H9 (cell line): Measurements from ENCODE around the gene SLC17A9. TPM values are rescaled to one million over a fixed set of nuclear protein-coding genes. Genes with fewer than 3 reads are reported as not detected.

Experiments
- DNase-seq: peaks from one replicate; pipeline ENCODE4 v3.0.0-alpha.2; 2017
- H2AFZ ChIP-seq: one replicate; pipeline ENCODE4 v1.6.1; 2013; ENCODE audit warnings: mild to moderate bottlenecking, low read length, control low read depth, moderate library complexity
- H2AK5ac ChIP-seq: 2 replicates; pipeline ENCODE4 v1.6.1; 2013; ENCODE audit warnings: low read length, control low read depth, mixed read lengths; ENCODE audit not compliant: insufficient read length
- H2BK120ac ChIP-seq: one replicate; pipeline ENCODE4 v1.6.1; 2013; ENCODE audit warnings: low read depth, mild to moderate bottlenecking, low read length, control low read depth, inconsistent platforms; ENCODE audit not compliant: poor library complexity, severe bottlenecking
- H2BK12ac ChIP-seq: 2 replicates; pipeline ENCODE4 v1.6.1; 2013; ENCODE audit warnings: low read length, control low read depth, mixed read lengths, low read depth; ENCODE audit not compliant: insufficient read length
- H2BK15ac ChIP-seq: 2 replicates; pipeline ENCODE4 v1.6.1; 2013; ENCODE audit warnings: low read depth, low read length, control low read depth
- H2BK20ac ChIP-seq: one replicate; pipeline ENCODE4 v1.6.1; 2013; ENCODE audit warnings: low read depth, mild to moderate bottlenecking, low read length, control low read depth, inconsistent platforms; ENCODE audit not compliant: poor library complexity, severe bottlenecking
- H2BK5ac ChIP-seq: 2 replicates; pipeline ENCODE4 v1.6.1; 2013; ENCODE audit warnings: low read length, control low read depth, mixed read lengths; ENCODE audit not compliant: insufficient read length
- H3K14ac ChIP-seq: 2 replicates; pipeline ENCODE4 v1.6.1; 2013; ENCODE audit warnings: low read length, control low read depth; ENCODE audit not compliant: insufficient read depth
- H3K18ac ChIP-seq: 2 replicates; pipeline ENCODE4 v1.6.1; 2013; ENCODE audit warnings: low read depth, mild to moderate bottlenecking, mixed read lengths, low read length, control low read depth; ENCODE audit not compliant: insufficient read length
- H3K23ac ChIP-seq: 2 replicates; pipeline ENCODE4 v1.6.1; 2013; ENCODE audit warnings: low read length, control low read depth, mixed read lengths, low read depth; ENCODE audit not compliant: insufficient read length
- H3K23me2 ChIP-seq: 2 replicates; pipeline ENCODE4 v1.6.1; 2013; ENCODE audit warnings: low read depth, mild to moderate bottlenecking, mixed read lengths, low read length, control low read depth; ENCODE audit not compliant: insufficient read length, poor library complexity, severe bottlenecking
- H3K27ac ChIP-seq: 2 replicates; pipeline ENCODE4 v1.5.1; 2013; ENCODE audit warnings: low read length, control low read depth, mixed read lengths, low read depth; ENCODE audit not compliant: insufficient read length
- H3K27me3 ChIP-seq: 2 replicates; pipeline ENCODE4 v1.6.1; 2013; ENCODE audit warnings: low read length, control low read depth, inconsistent platforms; ENCODE audit not compliant: insufficient read depth
- H3K4ac ChIP-seq: 2 replicates; pipeline ENCODE4 v1.6.1; 2013; ENCODE audit warnings: low read depth, mild to moderate bottlenecking, control low read depth, inconsistent platforms, low read length, moderate library complexity
- H3K4me1 ChIP-seq: 2 replicates; pipeline ENCODE4 v1.6.1; 2013; ENCODE audit warnings: low read length, control low read depth, inconsistent platforms; ENCODE audit not compliant: insufficient read depth
- H3K4me2 ChIP-seq: 2 replicates; pipeline ENCODE4 v1.6.1; 2013; ENCODE audit warnings: low read length, control low read depth, mixed read lengths; ENCODE audit not compliant: insufficient read length, insufficient read depth
- H3K56ac ChIP-seq: 2 replicates; pipeline ENCODE4 v1.6.1; 2013; ENCODE audit warnings: low read depth, mild to moderate bottlenecking, mixed read lengths, low read length, control low read depth; ENCODE audit not compliant: insufficient read length
- H3K79me1 ChIP-seq: 2 replicates; pipeline ENCODE4 v1.6.1; 2013; ENCODE audit warnings: low read depth, mild to moderate bottlenecking, moderate library complexity, low read length, control low read depth, inconsistent platforms; ENCODE audit not compliant: insufficient read depth, poor library complexity, severe bottlenecking
- H3K79me2 ChIP-seq: 2 replicates; pipeline ENCODE4 v1.6.1; 2013; ENCODE audit warnings: low read length, control low read depth, inconsistent platforms; ENCODE audit not compliant: insufficient read depth
- H3K9ac ChIP-seq: 2 replicates; pipeline ENCODE4 v1.6.1; 2013; ENCODE audit warnings: low read length, control low read depth, mixed read lengths; ENCODE audit not compliant: insufficient read length; ENCODE audit errors: extremely low read depth
- H3K9me3 ChIP-seq: one replicate; pipeline ENCODE4 v1.6.1; 2013; ENCODE audit warnings: low read depth, low read length, inconsistent platforms; ENCODE audit not compliant: control insufficient read depth
- H3T11ph ChIP-seq: one replicate; pipeline ENCODE4 v1.6.1; 2013; ENCODE audit warnings: mild to moderate bottlenecking, low read length, control low read depth, inconsistent platforms
- H4K20me1 ChIP-seq: one replicate; pipeline ENCODE4 v1.6.1; 2013; ENCODE audit not compliant: control insufficient read depth, insufficient read length, insufficient read depth
- H4K5ac ChIP-seq: 2 replicates; pipeline ENCODE4 v1.6.1; 2013; ENCODE audit warnings: low read depth, mild to moderate bottlenecking, mixed read lengths, low read length, control low read depth; ENCODE audit not compliant: insufficient read length
- H4K8ac ChIP-seq: replicated peaks from 2 replicates; pipeline ENCODE4 v1.6.1; 2013; ENCODE audit warnings: low read length, control low read depth, mixed read lengths, low read depth; ENCODE audit not compliant: insufficient read length
- H4K91ac ChIP-seq: 2 replicates; pipeline ENCODE4 v1.6.1; 2013; ENCODE audit warnings: low read depth, mild to moderate bottlenecking, moderate library complexity, mixed read lengths, low read length, control low read depth; ENCODE audit not compliant: insufficient read length
- H3K27ac Mint-ChIP-seq, 3 experiments: 2 replicates in 2 of 3; 3 replicates in 1 of 3; pipeline ENCODE4 v1.8.0; 2020 to 2021; ENCODE audit warnings: mixed read lengths in 3 of 3, mild to moderate bottlenecking in 1 of 3, moderate library complexity in 1 of 3
- H3K27me3 Mint-ChIP-seq: 2 replicates; pipeline ENCODE4 v1.8.0; 2021; ENCODE audit warnings: low read depth, mild to moderate bottlenecking, moderate library complexity, mixed read lengths
- H3K36me3 Mint-ChIP-seq, 3 experiments: 2 replicates in 2 of 3; 3 replicates in 1 of 3; pipeline ENCODE4 v1.8.0; 2020 to 2021; ENCODE audit warnings: low read depth in 3 of 3, mixed read lengths in 3 of 3; ENCODE audit not compliant: insufficient read depth in 1 of 3
- H3K4me1 Mint-ChIP-seq, 2 experiments: 2 replicates each; pipeline ENCODE4 v1.8.0; 2020; ENCODE audit warnings: mixed read lengths in 2 of 2
- H3K4me3 Mint-ChIP-seq, 2 experiments: 2 replicates in 1 of 2; 3 replicates in 1 of 2; pipeline ENCODE4 v1.8.0; 2020 to 2021; ENCODE audit warnings: mild to moderate bottlenecking in 2 of 2, mixed read lengths in 2 of 2, moderate library complexity in 1 of 2
- H3K9me3 Mint-ChIP-seq, 2 experiments: 2 replicates in 1 of 2; 3 replicates in 1 of 2; pipeline ENCODE4 v1.8.0; 2020; ENCODE audit warnings: mild to moderate bottlenecking in 2 of 2, mixed read lengths in 2 of 2, moderate library complexity in 1 of 2
- WGBS: extraction: QIAGEN DNeasy Blood & Tissue Kit; methylation state at CpG from one replicate; pipeline ENCODE4 v1.1.7; 2013; ENCODE audit warnings: missing lambda C conversion rate, low lambda C conversion rate, mixed read lengths; ENCODE audit not compliant: insufficient read length; ENCODE audit errors: extremely low coverage; 5-methylcytosine and 5-hydroxymethylcytosine counted together
- total RNA-seq: library from RNA; stranded (reverse); gene quantifications from 2 replicates; pipeline ENCODE4 v1.2.1, GENCODE V29; 2021
- TF ChIP-seq, protein P1 (sequence below): fragments of 200-600 bp; sonication (generic); conservative IDR thresholded peaks from 3 replicates; pipeline ENCODE4 v1.8.0; 2021; ENCODE audit warnings: antibody characterized with exemption, mild to moderate bottlenecking

Gene SLC17A9
- total RNA-seq, 1 experiment from 2014 or later: 20.9 TPM

- Mint-ChIP-seq H3K4me1 (peaks cover 14 to 26% of the 10 kb centered on the region in 2 experiments), H3K9me3 (no peaks in the 10 kb centered on the region), H3K4me3 (peak overlapping the region; percentile 66 to 76), H3K27ac (no peak overlapping the region), H3K36me3 (peaks cover 9 to 35% (median 26%) of the 10 kb centered on the region in 3 experiments; a peak in 6 of 7 replicates), H3K27me3 (no peaks in the 10 kb centered on the region; the same call in 1 of the 2 replicates)
- no peak overlapping the region for H3K56ac ChIP-seq
- no peaks in the 10 kb centered on the region for H4K20me1 ChIP-seq
- H4K91ac ChIP-seq: no peak overlapping the region
- no peak overlapping the region for H2BK20ac ChIP-seq
- TF ChIP-seq, protein P1, sequence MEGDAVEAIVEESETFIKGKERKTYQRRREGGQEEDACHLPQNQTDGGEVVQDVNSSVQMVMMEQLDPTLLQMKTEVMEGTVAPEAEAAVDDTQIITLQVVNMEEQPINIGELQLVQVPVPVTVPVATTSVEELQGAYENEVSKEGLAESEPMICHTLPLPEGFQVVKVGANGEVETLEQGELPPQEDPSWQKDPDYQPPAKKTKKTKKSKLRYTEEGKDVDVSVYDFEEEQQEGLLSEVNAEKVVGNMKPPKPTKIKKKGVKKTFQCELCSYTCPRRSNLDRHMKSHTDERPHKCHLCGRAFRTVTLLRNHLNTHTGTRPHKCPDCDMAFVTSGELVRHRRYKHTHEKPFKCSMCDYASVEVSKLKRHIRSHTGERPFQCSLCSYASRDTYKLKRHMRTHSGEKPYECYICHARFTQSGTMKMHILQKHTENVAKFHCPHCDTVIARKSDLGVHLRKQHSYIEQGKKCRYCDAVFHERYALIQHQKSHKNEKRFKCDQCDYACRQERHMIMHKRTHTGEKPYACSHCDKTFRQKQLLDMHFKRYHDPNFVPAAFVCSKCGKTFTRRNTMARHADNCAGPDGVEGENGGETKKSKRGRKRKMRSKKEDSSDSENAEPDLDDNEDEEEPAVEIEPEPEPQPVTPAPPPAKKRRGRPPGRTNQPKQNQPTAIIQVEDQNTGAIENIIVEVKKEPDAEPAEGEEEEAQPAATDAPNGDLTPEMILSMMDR: no peak
- H3K4me2 ChIP-seq: peak overlapping the region; percentile 65
- H3K79me2 ChIP-seq: no peaks in the 10 kb centered on the region; the same call in 1 of the 2 replicates
- H3K23ac ChIP-seq: no peak overlapping the region
- H2BK120ac ChIP-seq: no peak overlapping the region
- peaks cover 3% of the 10 kb centered on the region for H3K4me1 ChIP-seq
- H4K8ac ChIP-seq: no peak overlapping the region
- H3K18ac ChIP-seq: no peak overlapping the region
- no peak for DNase-seq
- H3K9me3 ChIP-seq: no peaks in the 10 kb centered on the region
- no peak overlapping the region for H3K27ac ChIP-seq
- no peaks in the 10 kb centered on the region for H3K79me1 ChIP-seq
- no CpG with 5 or more reads among the region's 19 CpGs for WGBS
- H2BK12ac ChIP-seq: no peak overlapping the region
- H3K14ac ChIP-seq: 0 out of 2 replicates have a peak overlapping the region, but pooled peaks have one; percentile 16
- no peak overlapping the region for H2AFZ ChIP-seq
- H3K9ac ChIP-seq: no peak overlapping the region
- H2BK15ac ChIP-seq: no peak overlapping the region
- H2AK5ac ChIP-seq: no peak overlapping the region
- H3T11ph ChIP-seq: no peak overlapping the region
- H3K23me2 ChIP-seq: peaks cover 10% of the 10 kb centered on the region
- no peak overlapping the region for H3K4ac ChIP-seq
- H4K5ac ChIP-seq: no peak overlapping the region
- H3K27me3 ChIP-seq: no peaks in the 10 kb centered on the region
- no peak overlapping the region for H2BK5ac ChIP-seq
Observed at GRCh38 chr20:62952968-62953838, 694 bp downstream of the SLC17A9 start.
